HepG2 (cell line): ENCODE measurements around the gene CTNNA3. TPM values are rescaled to one million over a fixed set of nuclear protein-coding genes. Genes with fewer than 3 reads are reported as not detected.

ENCODE experiments used
- ATAC-seq: fragments of 200-7000 bp; cut with Tn5 transposase; 3 replicates; pipeline ENCODE4 v1.9.1; 2020; ENCODE audit warnings: mild to moderate bottlenecking, moderate library complexity
- BruUV-seq: library from RNA; stranded (reverse); fragments of 400-500 nt; replicated peaks from 2 replicates; lab custom pipeline; 2021; lab: Mats Ljungman, UMichigan
- CTCF ChIA-PET: fragments of 300-600 bp; formaldehyde crosslinking; extraction: SDS; loops from one replicate; lab custom pipeline; 2021; ENCODE audit warnings: low total read pairs, inconsistent platforms, low intra/inter-chr PET ratio; lab: Yijun Ruan, JAX
- POLR2A ChIA-PET: fragments of 350-600 bp; sonication (Branson Sonifier 250); formaldehyde crosslinking; loops from one replicate; lab custom pipeline; 2020; ENCODE audit warnings: antibody characterized with exemption, inconsistent platforms; lab: Yijun Ruan, JAX
- DNase-seq: peaks from one replicate; pipeline ENCODE4 v3.0.0-alpha.2; 2015; ENCODE audit warnings: low spot score
- FAIRE-seq: peaks from 3 replicates; lab custom pipeline; 2011; peaks lifted over from hg19 to GRCh38; lab: Jason Lieb, UNC
- H2AFZ ChIP-seq: one replicate; pipeline ENCODE4 v1.6.1; 2011; ENCODE audit warnings: low read length, inconsistent platforms
- H3K27ac ChIP-seq: fragments of 300-600 bp; 3 replicates; pipeline ENCODE4 v1.8.0; 2011; ENCODE audit warnings: mixed run types, mild to moderate bottlenecking, mixed read lengths, low read length, inconsistent platforms; ENCODE audit not compliant: insufficient read depth; ENCODE audit errors: extremely low read length
- H3K27me3 ChIP-seq, 2 experiments: fragments of 200-600 bp in 1 of 2; 2 replicates in 1 of 2; 3 replicates in 1 of 2; pipeline versions ENCODE4 v1.6.0 to v1.8.0; 2011; ENCODE audit warnings: low read length in 2 of 2, mild to moderate bottlenecking in 2 of 2, moderate library complexity in 2 of 2, inconsistent platforms in 1 of 2; ENCODE audit not compliant: insufficient read depth in 2 of 2, control insufficient read depth in 1 of 2
- H3K36me3 ChIP-seq, 2 experiments: fragments of 200-600 bp in 1 of 2; replicated peaks in 1 of 2; 2 replicates in 1 of 2; 3 replicates in 1 of 2; pipeline versions ENCODE4 v1.5.1 to v1.8.0; 2011; ENCODE audit warnings: low read length in 2 of 2, inconsistent platforms in 1 of 2; ENCODE audit not compliant: insufficient read depth in 2 of 2, control insufficient read depth in 1 of 2
- H3K4me1 ChIP-seq: 2 replicates; pipeline ENCODE4 v1.5.1; 2012; ENCODE audit warnings: low read length, inconsistent platforms; ENCODE audit not compliant: insufficient read depth
- H3K4me2 ChIP-seq: 2 replicates; pipeline ENCODE4 v1.6.0; 2011; ENCODE audit warnings: low read depth, low read length, inconsistent platforms
- H3K4me3 ChIP-seq, 3 experiments: fragments of 200-600 bp in 1 of 3; sonication (generic), shearing (Covaris generic) in 1 of 3; replicated peaks in 1 of 3; 2 replicates each; pipeline ENCODE4 v1.5.1; 2011 to 2016; ENCODE audit warnings: low read length in 3 of 3, inconsistent platforms in 2 of 3, low read depth in 2 of 3, mild to moderate bottlenecking in 2 of 3, control low read depth in 1 of 3, mixed read lengths in 1 of 3; ENCODE audit not compliant: insufficient read depth in 1 of 3
- H3K79me2 ChIP-seq: one replicate; pipeline ENCODE4 v1.6.1; 2011; ENCODE audit warnings: low read length, inconsistent platforms; ENCODE audit not compliant: insufficient read depth
- H3K9ac ChIP-seq: 2 replicates; pipeline ENCODE4 v1.6.0; 2011; ENCODE audit warnings: mild to moderate bottlenecking, low read depth, low read length, inconsistent platforms; ENCODE audit not compliant: insufficient read depth
- H3K9me3 ChIP-seq: 2 replicates; pipeline ENCODE4 v1.5.1; 2012; ENCODE audit warnings: mild to moderate bottlenecking, low read length
- H4K20me1 ChIP-seq: 2 replicates; pipeline ENCODE4 v1.6.0; 2011; ENCODE audit warnings: inconsistent platforms, mild to moderate bottlenecking, low read length, moderate library complexity; ENCODE audit not compliant: insufficient read depth
- THAP11 ChIP-seq: IDR thresholded peaks from 2 replicates; pipeline ENCODE4 v1.6.1; 2016; ENCODE audit warnings: missing biosample characterization, missing genetic modification reagents
- in situ Hi-C: cut with HindIII; loops from 2 replicates; pipeline ENCODE4 v1.10.0; 2017; ENCODE audit warnings: low pct_unique_long_range_greater_than_20kb; ENCODE audit not compliant: extremely low pct_ligation_motif_present
- intact Hi-C: fragments of 100-400 bp; cut with micrococcal nuclease; formaldehyde crosslinking; loops from one replicate; pipeline ENCODE4 v1.10.0; 2022; ENCODE audit not compliant: unreplicated experiment
- microRNA-seq: library from miRNA; unstranded; fragments of <30 nt; microRNA quantifications from one replicate; pipeline ENCODE4, GENCODE V29; 2020
- polyA plus RNA-seq, 8 experiments: library from polyadenylated mRNA; depleted of rRNA in 3 of 8; stranded (reverse) in 7 of 8; unstranded in 1 of 8; fragments of >200 nt; fragmentation: Illumina TruSeq in 4 of 8; extraction: Trizol in 4 of 8; gene quantifications; 2 replicates each; pipeline versions ENCODE4 v1.2.1 to v1.2.3, GENCODE V29; 2011 to 2016; ENCODE audit warnings: low read depth in 4 of 8, missing spikeins in 1 of 8, mixed read lengths in 1 of 8; ENCODE audit not compliant: insufficient read depth in 1 of 8
- small RNA-seq, 3 experiments: library from RNA; depleted of rRNA; stranded (forward); fragments of <200 nt; gene quantifications; one replicate each; pipeline ENCODE3, GENCODE V24; 2012; ENCODE audit warnings: low read depth in 2 of 3, low replicate concordance in 1 of 3; ENCODE audit not compliant: insufficient read length in 3 of 3, insufficient read depth in 2 of 3
- total RNA-seq, 5 experiments: library from RNA; depleted of rRNA; stranded (reverse); fragments of >200 nt; fragmentation: Illumina TruSeq; extraction: Trizol; gene quantifications; 2 replicates each; pipeline ENCODE4 v1.2.3, GENCODE V29; 2016; ENCODE audit warnings: low read depth in 1 of 5
- TF ChIP-seq, protein P1 (sequence below): sonication (generic); formaldehyde crosslinking; IDR thresholded peaks from 2 replicates; pipeline ENCODE4 v1.8.1; 2023; ENCODE audit warnings: mild to moderate bottlenecking, moderate library complexity, missing genetic modification reagents
- TF ChIP-seq, protein P2 (sequence below): sonication (generic); formaldehyde crosslinking; IDR thresholded peaks from 2 replicates; pipeline ENCODE4 v1.4.0; 2020; ENCODE audit warnings: mild to moderate bottlenecking, missing genetic modification reagents

CTNNA3 gene
- total and polyA plus RNA-seq, 2 of the 13 experiments (the other 11 are each of a cell fraction or from before 2014, with no cell fraction given), result not detected

DNA sequence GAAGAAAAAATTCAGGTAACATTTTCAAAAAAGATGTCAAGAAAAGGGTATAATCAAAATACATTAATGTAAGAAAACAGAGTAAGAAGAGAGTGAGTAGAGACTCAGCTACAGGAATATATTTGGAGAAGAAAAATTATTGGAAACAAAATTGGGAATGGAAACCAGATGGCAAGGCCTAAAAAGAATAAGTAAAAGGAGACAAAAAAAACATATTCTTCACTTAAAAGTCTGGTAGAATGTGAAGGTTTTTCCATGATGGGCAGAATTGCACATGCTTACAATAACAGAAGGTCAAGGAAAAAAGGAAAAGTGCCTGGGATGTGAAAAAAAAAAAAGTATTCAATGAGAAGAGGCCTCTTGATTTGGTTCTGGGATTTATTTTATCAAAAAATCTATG lies 1832.0 kb downstream of the CTNNA3 start:
- Histone ChIP-seq H3K4me3 (no peak overlapping the region), H3K36me3 (no peaks in the 10 kb centered on the region), H3K27me3 (no peaks in the 10 kb centered on the region), H4K20me1 (no peaks in the 10 kb centered on the region), H2AFZ (no peak overlapping the region), H3K9me3 (no peaks in the 10 kb centered on the region), H3K9ac (no peak overlapping the region), H3K4me2 (no peak overlapping the region), H3K27ac (no peak overlapping the region), H3K79me2 (no peaks in the 10 kb centered on the region), H3K4me1 (no peaks in the 10 kb centered on the region)
- in situ Hi-C loops (no loop called here), intact Hi-C loops (no loop called here)
- DNase-seq (no peak), ATAC-seq (no peak), FAIRE-seq (no peak)
- no peak for TF ChIP-seq THAP11 (CRISPR knock-in tag)
- TF ChIP-seq, protein P1, sequence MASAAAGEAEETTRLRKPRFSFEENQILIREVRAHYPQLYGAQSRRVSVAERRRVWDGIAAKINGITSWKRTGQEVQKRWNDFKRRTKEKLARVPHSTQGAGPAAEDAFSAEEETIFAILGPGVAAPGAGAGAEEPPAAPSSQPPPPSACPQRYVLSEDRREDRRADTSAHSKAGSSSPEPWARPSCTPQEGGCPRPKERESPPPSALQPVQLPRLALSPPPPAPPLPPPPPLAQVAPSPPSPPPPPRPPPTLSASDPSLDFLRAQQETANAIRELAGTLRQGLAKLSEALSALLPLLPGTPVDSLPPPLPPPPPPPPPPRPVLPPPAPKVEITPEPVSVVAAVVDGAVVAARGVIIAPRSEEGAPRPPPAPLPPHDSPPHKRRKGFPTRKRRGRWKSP (CRISPR knock-in tag), result no peak
- TF ChIP-seq, protein P2, sequence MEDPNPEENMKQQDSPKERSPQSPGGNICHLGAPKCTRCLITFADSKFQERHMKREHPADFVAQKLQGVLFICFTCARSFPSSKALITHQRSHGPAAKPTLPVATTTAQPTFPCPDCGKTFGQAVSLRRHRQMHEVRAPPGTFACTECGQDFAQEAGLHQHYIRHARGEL (CRISPR knock-in tag), result no peak
- CTCF ChIA-PET, result no interaction called here
- BruUV-seq, result no TSS peak
- POLR2A ChIA-PET, result no interaction called here

Small RNA genes within 50 kb of the gene (microRNA-seq; reads per million reads assigned to microRNA genes)
- not detected for gene MIR7151

Small RNA genes within 50 kb of the gene (small RNA-seq; reads per million reads assigned to genes)
- gene AL607023.1 (0 reads per million in 3 experiments), gene MIR7151 (0 reads per million in 3 experiments)

Other genes with a start within 250 kb of the CTNNA3 start
- gene DNAJC12, start 142.0 kb upstream of the CTNNA3 start, total RNA-seq (2016; rRNA removed; fragmentation: Illumina TruSeq; extraction: Trizol), result 11.6 and 14.4 TPM in 2 replicates
- 42.6 and 43.9 TPM in 2 replicates for gene DNAJC12, start 142.0 kb upstream of the CTNNA3 start, polyA plus RNA-seq (2011; rRNA removed)
- gene SIRT1, start 188.5 kb upstream of the CTNNA3 start, total RNA-seq (2016; rRNA removed; fragmentation: Illumina TruSeq; extraction: Trizol), result 10.2 and 16.6 TPM in 2 replicates
- 7.5 and 9.4 TPM in 2 replicates for gene SIRT1, start 188.5 kb upstream of the CTNNA3 start, polyA plus RNA-seq (2011; rRNA removed)